B cell (primary cell): ENCODE measurements around the gene MRPL33. TPM values are rescaled to one million over a fixed set of nuclear protein-coding genes. Genes with fewer than 3 reads are reported as not detected.

Experiments
- ATAC-seq: fragments of 200-7000 bp; cut with Tn5 transposase; one replicate; pipeline ENCODE4 v1.10.0; 2021; ENCODE audit warnings: low read depth, mild to moderate bottlenecking, moderate number of reproducible peaks, moderate library complexity
- CTCF ChIA-PET: fragments of 350-600 bp; sonication (Branson Sonifier 250); formaldehyde crosslinking; loops from one replicate; lab custom pipeline; 2021; ENCODE audit warnings: antibody characterized with exemption, inconsistent platforms; lab: Charles Lee
- POLR2A ChIA-PET: fragments of 350-600 bp; sonication (Branson Sonifier 250); formaldehyde crosslinking; loops from one replicate; lab custom pipeline; 2021; ENCODE audit warnings: antibody characterized with exemption; lab: Charles Lee
- DNase-seq: peaks from one replicate; pipeline ENCODE4 v3.0.0; 2013
- H2AFZ ChIP-seq: 2 replicates; pipeline ENCODE4 v1.6.1; 2012; ENCODE audit warnings: mild to moderate bottlenecking, low read depth, low read length; ENCODE audit not compliant: insufficient read depth, poor library complexity, severe bottlenecking
- H3K27ac ChIP-seq, 2 donors: 1 replicate in 1 of 2; 2 replicates in 1 of 2; pipeline ENCODE4 v1.5.1; 2012 to 2013; ENCODE audit warnings: low read length in 2 of 2, mild to moderate bottlenecking in 2 of 2, moderate library complexity in 1 of 2
- H3K27me3 ChIP-seq, 4 experiments: fragments of 200-600 bp in 1 of 4; sonication (generic) in 1 of 4; replicated peaks in 1 of 4; 1 replicate in 2 of 4; 2 replicates in 2 of 4; pipeline versions ENCODE4 v1.6.1 to v1.7.0; 2013 to 2016; ENCODE audit warnings: low read length in 3 of 4, mild to moderate bottlenecking in 2 of 4, mixed read lengths in 1 of 4, moderate library complexity in 1 of 4; ENCODE audit not compliant: insufficient read depth in 4 of 4, control insufficient read depth in 3 of 4; ENCODE audit errors: control extremely low read depth in 1 of 4
- H3K36me3 ChIP-seq, 2 experiments: replicated peaks in 1 of 2; 1 replicate in 1 of 2; 2 replicates in 1 of 2; pipeline versions ENCODE4 v1.6.1 to v1.7.1; 2013; ENCODE audit warnings: low read length in 1 of 2; ENCODE audit not compliant: insufficient read depth in 2 of 2, control insufficient read depth in 1 of 2; ENCODE audit errors: control extremely low read depth in 1 of 2, extremely low read depth in 1 of 2
- H3K4me1 ChIP-seq, 2 donors: fragments of 200-600 bp in 1 of 2; sonication (generic) in 1 of 2; 1 replicate in 1 of 2; 2 replicates in 1 of 2; pipeline versions ENCODE4 v1.5.1 to v1.6.1; 2013 to 2017; ENCODE audit warnings: low read length in 2 of 2; ENCODE audit not compliant: control insufficient read depth in 2 of 2, insufficient read depth in 2 of 2
- H3K4me2 ChIP-seq: replicated peaks from 2 replicates; pipeline ENCODE3; 2012; ENCODE audit warnings: mild to moderate bottlenecking, low read depth, low read length; ENCODE audit not compliant: poor library complexity, severe bottlenecking
- H3K4me3 ChIP-seq, 5 experiments: fragments of 200-600 bp in 1 of 5; sonication (generic) in 1 of 5; 1 replicate in 3 of 5; 2 replicates in 2 of 5; pipeline versions ENCODE4 v1.5.1 to v1.7.0; 2011 to 2016; ENCODE audit warnings: low read length in 4 of 5, mild to moderate bottlenecking in 4 of 5, low read depth in 2 of 5, control low read depth in 1 of 5, moderate library complexity in 1 of 5; ENCODE audit not compliant: insufficient read depth in 1 of 5; ENCODE audit errors: control extremely low read depth in 1 of 5, extremely low read depth in 1 of 5
- H3K79me2 ChIP-seq: fragments of 200-600 bp; sonication (generic); one replicate; pipeline ENCODE4 v1.6.0; 2016; ENCODE audit warnings: low read length; ENCODE audit not compliant: control insufficient read depth, insufficient read depth
- H3K9ac ChIP-seq: fragments of 200-600 bp; sonication (generic); 2 replicates; pipeline ENCODE4 v1.6.1; 2017; ENCODE audit warnings: mild to moderate bottlenecking, low read length, moderate library complexity
- H3K9me3 ChIP-seq, 3 donors: one replicate each; pipeline versions ENCODE4 v1.6.1 to v1.7.1; 2013; ENCODE audit warnings: low read length in 2 of 3; ENCODE audit not compliant: control insufficient read depth in 2 of 3, insufficient read depth in 1 of 3; ENCODE audit errors: control extremely low read depth in 1 of 3
- H4K20me1 ChIP-seq: 2 replicates; pipeline ENCODE4 v1.6.0; 2012; ENCODE audit warnings: mild to moderate bottlenecking, low read length; ENCODE audit not compliant: insufficient read depth, control insufficient read depth, poor library complexity, severe bottlenecking
- H3K27ac Mint-ChIP-seq: one replicate; pipeline ENCODE4 v1.8.0; 2021; ENCODE audit warnings: mixed read lengths
- H3K27me3 Mint-ChIP-seq: one replicate; pipeline ENCODE4 v1.8.0; 2021; ENCODE audit warnings: mixed read lengths
- H3K4me1 Mint-ChIP-seq: one replicate; pipeline ENCODE4 v1.8.0; 2021; ENCODE audit warnings: mixed read lengths
- H3K4me3 Mint-ChIP-seq: one replicate; pipeline ENCODE4 v1.8.0; 2021; ENCODE audit warnings: mixed read lengths
- H3K9me3 Mint-ChIP-seq: one replicate; pipeline ENCODE4 v1.8.0; 2022; ENCODE audit warnings: mixed read lengths; ENCODE audit not compliant: insufficient read depth
- EZH2 ChIP-seq: IDR thresholded peaks from 2 replicates; pipeline ENCODE4 v1.6.1; 2012; ENCODE audit warnings: borderline replicate concordance, low read depth, mild to moderate bottlenecking, moderate library complexity, low read length; ENCODE audit not compliant: insufficient read depth, poor library complexity, severe bottlenecking
- WGBS: methylation state at CpG from one replicate; pipeline ENCODE4 v1.1.5; 2013; ENCODE audit warnings: missing lambda C conversion rate; ENCODE audit not compliant: insufficient coverage; 5-methylcytosine and 5-hydroxymethylcytosine counted together
- intact Hi-C: fragments of 100-400 bp; cut with micrococcal nuclease; formaldehyde crosslinking; loops from one replicate; pipeline ENCODE4 v1.10.0; 2022
- polyA plus RNA-seq: library from polyadenylated mRNA; depleted of rRNA; stranded (reverse); fragments of >200 nt; gene quantifications from 2 replicates; pipeline ENCODE4 v1.2.3, GENCODE V29; 2012
- total RNA-seq, 2 donors: library from RNA; stranded (reverse); fragments of 120-200 nt in 1 of 2; gene quantifications; 1 replicate in 1 of 2; 2 replicates in 1 of 2; pipeline versions ENCODE4 v1.2.3 to v1.2.4, GENCODE V29; 2013 to 2022
- TF ChIP-seq, protein P1 (sequence below): fragments of 200-600 bp; IDR thresholded peaks from one replicate; pipeline ENCODE4 v1.8.0; 2022; ENCODE audit warnings: antibody characterized with exemption, mild to moderate bottlenecking

Gene MRPL33
- total and polyA plus RNA-seq, 2 donors (not counting 1 experiment from before 2014, with no cell fraction given): 14.4 to 26.5 TPM

DNA sequence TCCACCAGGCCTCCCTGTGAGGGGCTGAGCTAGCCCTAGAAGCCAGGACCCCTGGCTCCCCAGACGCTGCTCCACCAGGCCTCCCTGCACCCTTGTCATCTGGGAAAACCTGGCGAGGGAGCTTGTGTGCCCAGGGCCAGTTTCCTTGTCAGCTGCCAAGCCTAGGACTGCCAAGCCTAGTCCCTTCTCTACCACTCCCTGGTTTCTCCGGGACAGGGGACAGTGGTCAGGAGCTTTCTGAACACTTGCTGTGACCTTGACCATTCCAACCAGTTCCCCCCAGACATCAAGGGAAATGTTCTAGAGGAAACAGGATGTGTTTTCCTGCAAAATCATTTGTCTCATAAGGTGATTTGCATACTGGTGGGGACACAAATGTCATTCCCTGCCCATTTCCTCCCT, 41.3 kb upstream of the MRPL33 start:
- TF ChIP-seq, protein P1, sequence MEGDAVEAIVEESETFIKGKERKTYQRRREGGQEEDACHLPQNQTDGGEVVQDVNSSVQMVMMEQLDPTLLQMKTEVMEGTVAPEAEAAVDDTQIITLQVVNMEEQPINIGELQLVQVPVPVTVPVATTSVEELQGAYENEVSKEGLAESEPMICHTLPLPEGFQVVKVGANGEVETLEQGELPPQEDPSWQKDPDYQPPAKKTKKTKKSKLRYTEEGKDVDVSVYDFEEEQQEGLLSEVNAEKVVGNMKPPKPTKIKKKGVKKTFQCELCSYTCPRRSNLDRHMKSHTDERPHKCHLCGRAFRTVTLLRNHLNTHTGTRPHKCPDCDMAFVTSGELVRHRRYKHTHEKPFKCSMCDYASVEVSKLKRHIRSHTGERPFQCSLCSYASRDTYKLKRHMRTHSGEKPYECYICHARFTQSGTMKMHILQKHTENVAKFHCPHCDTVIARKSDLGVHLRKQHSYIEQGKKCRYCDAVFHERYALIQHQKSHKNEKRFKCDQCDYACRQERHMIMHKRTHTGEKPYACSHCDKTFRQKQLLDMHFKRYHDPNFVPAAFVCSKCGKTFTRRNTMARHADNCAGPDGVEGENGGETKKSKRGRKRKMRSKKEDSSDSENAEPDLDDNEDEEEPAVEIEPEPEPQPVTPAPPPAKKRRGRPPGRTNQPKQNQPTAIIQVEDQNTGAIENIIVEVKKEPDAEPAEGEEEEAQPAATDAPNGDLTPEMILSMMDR: no peak
- TF ChIP-seq EZH2: no peak
- Mint-ChIP-seq H3K9me3 (no peaks in the 10 kb centered on the region), H3K27me3 (peaks cover 14% of the 10 kb centered on the region), H3K4me3 (no peak overlapping the region), H3K4me1 (peaks cover 5% of the 10 kb centered on the region), H3K27ac (no peak overlapping the region)
- no peak overlapping the region for H3K4me2 ChIP-seq
- H3K79me2 ChIP-seq: no peaks in the 10 kb centered on the region
- H3K9ac ChIP-seq: no peak overlapping the region
- 87% methylated on average over 3 of the region's 3 CpGs for WGBS
- no peak overlapping the region for H3K27ac ChIP-seq
- H3K4me1 ChIP-seq: peaks cover 3 to 4% of the 10 kb centered on the region in 2 donors
- DNase-seq (no peak), ATAC-seq (no peak)
- no peaks in the 10 kb centered on the region for H3K36me3 ChIP-seq
- ChIA-PET CTCF (interaction anchor here (0.6 kb wide), 1 partner anchor 401 kb away, joined by 3 read pairs; no protein-coding TSS in a partner anchor), POLR2A (no interaction called here)
- no peak overlapping the region for H2AFZ ChIP-seq
- intact Hi-C loops: no loop called here
- peaks cover 0 to 6% (median 0%) of the 10 kb centered on the region in 3 donors for H3K9me3 ChIP-seq
- H3K4me3 ChIP-seq: no peak overlapping the region
- no peaks in the 10 kb centered on the region for H4K20me1 ChIP-seq
- H3K27me3 ChIP-seq: peaks cover 0 to 5% (median under 1%) of the 10 kb centered on the region in 4 experiments

DNA sequence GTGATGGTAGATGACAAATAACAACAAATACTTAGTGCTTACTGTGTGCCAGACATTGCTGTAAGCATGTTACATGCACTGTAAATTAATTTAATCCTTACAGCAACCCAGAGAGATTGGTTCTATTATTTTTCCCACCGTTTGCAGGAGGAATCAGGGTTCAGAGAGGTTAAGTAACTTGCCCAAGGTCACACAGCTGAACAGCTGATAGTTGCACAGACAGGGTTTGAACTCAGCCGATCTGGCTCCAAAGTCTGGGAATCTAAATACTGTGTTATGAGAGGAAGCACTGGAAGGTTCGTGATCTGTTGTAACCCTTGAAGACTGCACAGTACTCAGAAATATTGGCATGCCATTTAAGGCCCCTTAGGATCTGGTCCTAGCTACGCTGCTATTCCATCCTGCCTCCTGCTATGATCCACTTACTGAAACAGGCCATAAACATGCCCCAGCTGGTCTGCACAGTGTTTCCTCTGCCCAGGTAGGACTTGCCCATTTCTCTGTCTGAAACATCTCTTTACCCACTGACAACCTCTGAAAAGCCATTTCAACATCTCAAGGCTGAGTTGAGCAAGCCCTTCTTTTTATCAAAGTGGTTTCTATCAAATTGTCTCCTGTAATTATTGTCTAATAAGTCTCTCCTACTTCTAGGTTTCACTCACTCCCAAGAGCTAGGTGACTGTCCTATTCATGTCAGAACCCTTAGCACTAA, 40.4 kb upstream of the MRPL33 start:
- Histone ChIP-seq H3K79me2 (no peaks in the 10 kb centered on the region), H3K4me1 (peaks cover 11 to 13% of the 10 kb centered on the region in 2 donors), H3K27ac (no peak overlapping the region), H4K20me1 (no peaks in the 10 kb centered on the region), H3K9ac (no peak overlapping the region), H3K27me3 (peaks cover 0 to 9% (median 3%) of the 10 kb centered on the region in 4 experiments), H3K4me3 (no peak overlapping the region), H3K4me2 (no peak overlapping the region), H3K36me3 (no peaks in the 10 kb centered on the region), H2AFZ (no peak overlapping the region), H3K9me3 (peaks cover 0 to 8% (median 0%) of the 10 kb centered on the region in 3 donors)
- Mint-ChIP-seq H3K27me3 (peaks cover 14% of the 10 kb centered on the region), H3K4me3 (no peak overlapping the region), H3K9me3 (no peaks in the 10 kb centered on the region), H3K4me1 (peaks cover 5% of the 10 kb centered on the region), H3K27ac (no peak overlapping the region)
- TF ChIP-seq, protein P1: no peak
- TF ChIP-seq EZH2: no peak
- no peak for ATAC-seq
- ChIA-PET CTCF (interaction anchor here (2.8 kb wide), 1 partner anchor 8 kb away, joined by 6 read pairs; no protein-coding TSS in a partner anchor), POLR2A (no interaction called here)
- intact Hi-C loops: no loop called here
- WGBS: 92% methylated on average over 4 of the region's 4 CpGs
- no peak for DNase-seq
